HEK293T (cell line): ENCODE results near the gene PHOSPHO1.

Experiments used
- BHLHE40 ChIP-seq: fragments of 450-650 bp; IDR thresholded peaks from 2 replicates; pipeline ENCODE4 v1.6.1; 2016; ENCODE audit warnings: mild to moderate bottlenecking, moderate library complexity, borderline replicate concordance
- ELF4 ChIP-seq: fragments of 450-650 bp; IDR thresholded peaks from 2 replicates; pipeline ENCODE4 v1.6.1; 2017; ENCODE audit warnings: antibody characterized with exemption
- FOXA1 ChIP-seq: fragments of 450-650 bp; IDR thresholded peaks from 2 replicates; pipeline ENCODE4 v1.6.1; 2016; ENCODE audit warnings: mild to moderate bottlenecking
- FOXK2 ChIP-seq: fragments of 450-650 bp; IDR thresholded peaks from 2 replicates; pipeline ENCODE4 v1.6.1; 2016; ENCODE audit warnings: mild to moderate bottlenecking
- FOXM1 ChIP-seq: fragments of 450-650 bp; IDR thresholded peaks from 2 replicates; pipeline ENCODE4 v1.6.1; 2017; ENCODE audit warnings: mild to moderate bottlenecking, borderline replicate concordance
- HDGF ChIP-seq: fragments of 450-650 bp; IDR thresholded peaks from 2 replicates; pipeline ENCODE4 v1.6.1; 2017; ENCODE audit warnings: antibody characterized with exemption, borderline replicate concordance
- LEF1 ChIP-seq: fragments of 450-650 bp; IDR thresholded peaks from 2 replicates; pipeline ENCODE4 v1.6.1; 2017; ENCODE audit warnings: mild to moderate bottlenecking, borderline replicate concordance
- NFRKB ChIP-seq: fragments of 450-650 bp; IDR thresholded peaks from 2 replicates; pipeline ENCODE4 v1.6.1; 2016; ENCODE audit warnings: mild to moderate bottlenecking, moderate library complexity
- SP1 ChIP-seq: fragments of 450-650 bp; IDR thresholded peaks from 2 replicates; pipeline ENCODE4 v1.6.1; 2017
- SUZ12 ChIP-seq: fragments of 450-650 bp; IDR thresholded peaks from 2 replicates; pipeline ENCODE4 v1.6.1; 2016; ENCODE audit warnings: mild to moderate bottlenecking
- TARDBP ChIP-seq: fragments of 450-650 bp; IDR thresholded peaks from 2 replicates; pipeline ENCODE4 v1.6.1; 2016
- ZNF384 ChIP-seq: fragments of 450-650 bp; IDR thresholded peaks from 2 replicates; pipeline ENCODE4 v1.6.1; 2016
- TF ChIP-seq, protein P1 (sequence below): fragments of 450-650 bp; IDR thresholded peaks from 2 replicates; pipeline ENCODE4 v1.6.1; 2016

DNA sequence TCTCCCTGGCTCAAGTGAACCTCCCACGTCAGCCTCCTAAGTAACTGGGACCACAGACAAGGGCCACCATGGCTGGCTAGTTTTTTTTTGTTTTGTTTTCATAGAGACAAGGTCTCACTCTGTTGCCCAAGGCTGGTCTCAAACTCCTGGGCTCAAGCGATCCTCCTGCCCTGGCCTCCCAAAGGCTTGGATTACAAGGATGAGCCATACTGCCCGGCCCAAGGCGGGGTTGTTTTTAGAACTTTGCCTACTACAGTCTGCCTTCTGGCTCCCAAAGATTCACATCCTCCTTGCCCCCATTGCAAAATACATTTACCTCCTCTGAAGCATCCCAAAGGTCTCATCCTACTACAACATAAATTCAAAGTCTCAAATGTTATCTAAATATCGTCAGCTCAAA, 49.5 kb upstream of the PHOSPHO1 start:
- TF ChIP-seq LEF1 (no peak), FOXM1 (no peak), NFRKB (no peak), SP1 (no peak), BHLHE40 (no peak), FOXK2 (no peak), ELF4 (no peak), FOXA1 (no peak), HDGF (no peak), SUZ12 (no peak), ZNF384 (no peak), TARDBP (no peak)
- TF ChIP-seq, protein P1, sequence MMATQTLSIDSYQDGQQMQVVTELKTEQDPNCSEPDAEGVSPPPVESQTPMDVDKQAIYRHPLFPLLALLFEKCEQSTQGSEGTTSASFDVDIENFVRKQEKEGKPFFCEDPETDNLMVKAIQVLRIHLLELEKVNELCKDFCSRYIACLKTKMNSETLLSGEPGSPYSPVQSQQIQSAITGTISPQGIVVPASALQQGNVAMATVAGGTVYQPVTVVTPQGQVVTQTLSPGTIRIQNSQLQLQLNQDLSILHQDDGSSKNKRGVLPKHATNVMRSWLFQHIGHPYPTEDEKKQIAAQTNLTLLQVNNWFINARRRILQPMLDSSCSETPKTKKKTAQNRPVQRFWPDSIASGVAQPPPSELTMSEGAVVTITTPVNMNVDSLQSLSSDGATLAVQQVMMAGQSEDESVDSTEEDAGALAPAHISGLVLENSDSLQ = no peak
